Neural cell (in vitro differentiated cells): ENCODE data around the gene SFI1. TPM values are rescaled to one million over a fixed set of nuclear protein-coding genes. Genes with fewer than 3 reads are reported as not detected.
"Not testable (repeated sequence)": the region's sequence is repeated elsewhere in the genome, so short reads cannot be mapped to it uniquely, and the experiment has no call there.

Experiments
- H2AFZ ChIP-seq: fragments of 200-600, 300-800 bp; sonication (generic), shearing (Covaris generic); 2 replicates; pipeline ENCODE4 v1.6.0; 2014; ENCODE audit warnings: low read depth, mild to moderate bottlenecking, antibody characterized with exemption, low read length, moderate library complexity
- H3F3A ChIP-seq: fragments of 200-600 bp; shearing (Covaris generic); 2 replicates; pipeline ENCODE4 v1.6.1; 2016; ENCODE audit warnings: mild to moderate bottlenecking, moderate library complexity, mixed read lengths, antibody characterized with exemption, low read length; ENCODE audit not compliant: insufficient read depth, poor library complexity, severe bottlenecking
- H3K27ac ChIP-seq: fragments of 200-600, 300-800 bp; sonication (generic), shearing (Covaris generic); 2 replicates; pipeline ENCODE4 v1.5.1; 2014; ENCODE audit warnings: mild to moderate bottlenecking, low read length, moderate library complexity
- H3K27me3 ChIP-seq: fragments of 300-800, 200-600 bp; sonication (generic), shearing (Covaris generic); 2 replicates; pipeline ENCODE4 v1.6.0; 2014; ENCODE audit warnings: mild to moderate bottlenecking, low read depth, low read length, moderate library complexity; ENCODE audit not compliant: insufficient read depth
- H3K36me3 ChIP-seq: fragments of 300-800, 200-600 bp; sonication (generic), shearing (Covaris generic); 2 replicates; pipeline ENCODE4 v1.5.1; 2014; ENCODE audit warnings: mild to moderate bottlenecking, antibody characterized with exemption, low read length, moderate library complexity; ENCODE audit not compliant: insufficient read depth
- H3K4me2 ChIP-seq: fragments of 300-800, 200-600 bp; sonication (generic), shearing (Covaris generic); 2 replicates; pipeline ENCODE4 v1.6.0; 2014; ENCODE audit warnings: mild to moderate bottlenecking, low read length
- H3K4me3 ChIP-seq: fragments of 300-800, 200-600 bp; sonication (generic), shearing (Covaris generic); 2 replicates; pipeline ENCODE4 v1.5.1; 2014; ENCODE audit warnings: mild to moderate bottlenecking, low read length, moderate library complexity
- H3K79me2 ChIP-seq: fragments of 200-600 bp; shearing (Covaris generic); replicated peaks from 2 replicates; pipeline ENCODE4 v1.6.0; 2014; ENCODE audit warnings: mild to moderate bottlenecking, low read length, moderate library complexity; ENCODE audit not compliant: insufficient read depth
- H3K9ac ChIP-seq: fragments of 300-800, 200-600 bp; sonication (generic), shearing (Covaris generic); 2 replicates; pipeline ENCODE4 v1.6.1; 2016; ENCODE audit warnings: mild to moderate bottlenecking, low read length, mixed read lengths
- H3K9me2 ChIP-seq: fragments of 200-600 bp; shearing (Covaris generic); 2 replicates; pipeline ENCODE4 v1.6.1; 2016; ENCODE audit warnings: mild to moderate bottlenecking, low read length, mixed read lengths; ENCODE audit not compliant: insufficient read depth
- H3K9me3 ChIP-seq: fragments of 200-600, 300-800 bp; sonication (generic), shearing (Covaris generic); 2 replicates; pipeline ENCODE4 v1.6.1; 2016; ENCODE audit warnings: mild to moderate bottlenecking, mixed run types, low read length, moderate library complexity, mixed read lengths
- H4K20me1 ChIP-seq: fragments of 200-600 bp; shearing (Covaris generic); 2 replicates; pipeline ENCODE4 v1.6.1; 2016; ENCODE audit warnings: mild to moderate bottlenecking, mixed run types; ENCODE audit not compliant: insufficient read depth
- EP300 ChIP-seq: fragments of 450-650 bp; conservative IDR thresholded peaks from 2 replicates; pipeline ENCODE4 v1.6.1; 2014; ENCODE audit warnings: antibody characterized with exemption, mild to moderate bottlenecking, moderate library complexity; ENCODE audit not compliant: poor library complexity, severe bottlenecking
- EZH2 ChIP-seq: fragments of 200-600, 300-800 bp; shearing (Covaris generic), sonication (generic); IDR thresholded peaks from 2 replicates; pipeline ENCODE4 v1.6.1; 2014; ENCODE audit warnings: antibody characterized with exemption, low read length, borderline replicate concordance, mild to moderate bottlenecking; ENCODE audit not compliant: insufficient read depth, poor library complexity, severe bottlenecking
- MXI1 ChIP-seq: fragments of 450-650 bp; conservative IDR thresholded peaks from 2 replicates; pipeline ENCODE4 v1.6.1; 2014; ENCODE audit warnings: antibody characterized with exemption, mild to moderate bottlenecking; ENCODE audit not compliant: poor library complexity, severe bottlenecking
- POLR2AphosphoS5 ChIP-seq: IDR thresholded peaks from 2 replicates; pipeline ENCODE4 v1.6.1; 2012
- RAD21 ChIP-seq: fragments of 450-650 bp; conservative IDR thresholded peaks from 2 replicates; pipeline ENCODE4 v1.6.1; 2014; ENCODE audit warnings: antibody characterized with exemption, mild to moderate bottlenecking, moderate library complexity
- SMC3 ChIP-seq: fragments of 450-650 bp; conservative IDR thresholded peaks from 2 replicates; pipeline ENCODE4 v1.6.1; 2014; ENCODE audit warnings: antibody characterized with exemption, mild to moderate bottlenecking, moderate library complexity; ENCODE audit not compliant: poor library complexity
- TAF1 ChIP-seq: IDR thresholded peaks from 2 replicates; pipeline ENCODE4 v1.6.1; 2012; ENCODE audit warnings: low read depth
- polyA plus RNA-seq: library from polyadenylated mRNA; depleted of rRNA; stranded (reverse); fragments of >200 nt; gene quantifications from 2 replicates; pipeline ENCODE4 v1.2.3, GENCODE V29; 2014
- TF ChIP-seq, protein P1 (sequence below): fragments of 450-650 bp; IDR thresholded peaks from 2 replicates; pipeline ENCODE4 v1.5.1; 2014; ENCODE audit warnings: antibody characterized with exemption, mild to moderate bottlenecking, moderate library complexity; ENCODE audit not compliant: poor library complexity, severe bottlenecking
- TF ChIP-seq, protein P2 (sequence below): IDR thresholded peaks from 2 replicates; pipeline ENCODE4 v1.6.1; 2012; ENCODE audit warnings: borderline replicate concordance

SFI1 gene
- polyA plus RNA-seq, 1 donor from 2014 or later: 19.9 TPM

DNA sequence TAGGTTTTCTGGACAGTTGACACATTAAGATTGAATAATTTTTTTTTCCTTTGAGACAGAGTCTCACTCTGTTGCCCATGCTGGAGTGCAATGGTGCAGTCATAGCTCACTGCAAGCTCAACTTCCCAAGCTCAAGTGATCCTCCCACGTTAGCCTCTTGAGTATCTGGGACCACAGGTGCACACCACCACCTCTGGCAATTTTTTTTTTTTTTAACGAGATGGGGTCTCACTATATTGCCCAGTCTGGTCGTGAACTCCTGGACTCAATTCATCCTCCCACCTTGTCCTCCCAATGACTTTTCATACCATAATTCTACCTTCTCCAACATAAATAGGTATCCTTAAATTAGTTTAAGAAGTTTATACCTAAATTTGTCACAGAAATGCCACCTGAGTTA lies 15.2 kb upstream of the SFI1 start:
- Histone ChIP-seq H3F3A (no peaks in the 10 kb centered on the region), H3K9ac (no peak overlapping the region), H3K36me3 (peaks cover 7% of the 10 kb centered on the region), H3K4me3 (no peak overlapping the region), H3K79me2 (peaks cover 24% of the 10 kb centered on the region), H3K9me3 (no peaks in the 10 kb centered on the region), H3K27ac (no peak overlapping the region), H2AFZ (no peak overlapping the region), H3K4me2 (no peak overlapping the region), H3K9me2 (no peaks in the 10 kb centered on the region), H4K20me1 (no peaks in the 10 kb centered on the region), H3K27me3 (no peaks in the 10 kb centered on the region)
- TF ChIP-seq TAF1 (no peak), RAD21 (no peak), EP300 (no peak), POLR2AphosphoS5 (no peak), SMC3 (no peak), EZH2 (no peak), MXI1 (no peak)
- TF ChIP-seq, protein P1, sequence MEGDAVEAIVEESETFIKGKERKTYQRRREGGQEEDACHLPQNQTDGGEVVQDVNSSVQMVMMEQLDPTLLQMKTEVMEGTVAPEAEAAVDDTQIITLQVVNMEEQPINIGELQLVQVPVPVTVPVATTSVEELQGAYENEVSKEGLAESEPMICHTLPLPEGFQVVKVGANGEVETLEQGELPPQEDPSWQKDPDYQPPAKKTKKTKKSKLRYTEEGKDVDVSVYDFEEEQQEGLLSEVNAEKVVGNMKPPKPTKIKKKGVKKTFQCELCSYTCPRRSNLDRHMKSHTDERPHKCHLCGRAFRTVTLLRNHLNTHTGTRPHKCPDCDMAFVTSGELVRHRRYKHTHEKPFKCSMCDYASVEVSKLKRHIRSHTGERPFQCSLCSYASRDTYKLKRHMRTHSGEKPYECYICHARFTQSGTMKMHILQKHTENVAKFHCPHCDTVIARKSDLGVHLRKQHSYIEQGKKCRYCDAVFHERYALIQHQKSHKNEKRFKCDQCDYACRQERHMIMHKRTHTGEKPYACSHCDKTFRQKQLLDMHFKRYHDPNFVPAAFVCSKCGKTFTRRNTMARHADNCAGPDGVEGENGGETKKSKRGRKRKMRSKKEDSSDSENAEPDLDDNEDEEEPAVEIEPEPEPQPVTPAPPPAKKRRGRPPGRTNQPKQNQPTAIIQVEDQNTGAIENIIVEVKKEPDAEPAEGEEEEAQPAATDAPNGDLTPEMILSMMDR: no peak
- TF ChIP-seq, protein P2, sequence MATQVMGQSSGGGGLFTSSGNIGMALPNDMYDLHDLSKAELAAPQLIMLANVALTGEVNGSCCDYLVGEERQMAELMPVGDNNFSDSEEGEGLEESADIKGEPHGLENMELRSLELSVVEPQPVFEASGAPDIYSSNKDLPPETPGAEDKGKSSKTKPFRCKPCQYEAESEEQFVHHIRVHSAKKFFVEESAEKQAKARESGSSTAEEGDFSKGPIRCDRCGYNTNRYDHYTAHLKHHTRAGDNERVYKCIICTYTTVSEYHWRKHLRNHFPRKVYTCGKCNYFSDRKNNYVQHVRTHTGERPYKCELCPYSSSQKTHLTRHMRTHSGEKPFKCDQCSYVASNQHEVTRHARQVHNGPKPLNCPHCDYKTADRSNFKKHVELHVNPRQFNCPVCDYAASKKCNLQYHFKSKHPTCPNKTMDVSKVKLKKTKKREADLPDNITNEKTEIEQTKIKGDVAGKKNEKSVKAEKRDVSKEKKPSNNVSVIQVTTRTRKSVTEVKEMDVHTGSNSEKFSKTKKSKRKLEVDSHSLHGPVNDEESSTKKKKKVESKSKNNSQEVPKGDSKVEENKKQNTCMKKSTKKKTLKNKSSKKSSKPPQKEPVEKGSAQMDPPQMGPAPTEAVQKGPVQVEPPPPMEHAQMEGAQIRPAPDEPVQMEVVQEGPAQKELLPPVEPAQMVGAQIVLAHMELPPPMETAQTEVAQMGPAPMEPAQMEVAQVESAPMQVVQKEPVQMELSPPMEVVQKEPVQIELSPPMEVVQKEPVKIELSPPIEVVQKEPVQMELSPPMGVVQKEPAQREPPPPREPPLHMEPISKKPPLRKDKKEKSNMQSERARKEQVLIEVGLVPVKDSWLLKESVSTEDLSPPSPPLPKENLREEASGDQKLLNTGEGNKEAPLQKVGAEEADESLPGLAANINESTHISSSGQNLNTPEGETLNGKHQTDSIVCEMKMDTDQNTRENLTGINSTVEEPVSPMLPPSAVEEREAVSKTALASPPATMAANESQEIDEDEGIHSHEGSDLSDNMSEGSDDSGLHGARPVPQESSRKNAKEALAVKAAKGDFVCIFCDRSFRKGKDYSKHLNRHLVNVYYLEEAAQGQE: no peak

DNA sequence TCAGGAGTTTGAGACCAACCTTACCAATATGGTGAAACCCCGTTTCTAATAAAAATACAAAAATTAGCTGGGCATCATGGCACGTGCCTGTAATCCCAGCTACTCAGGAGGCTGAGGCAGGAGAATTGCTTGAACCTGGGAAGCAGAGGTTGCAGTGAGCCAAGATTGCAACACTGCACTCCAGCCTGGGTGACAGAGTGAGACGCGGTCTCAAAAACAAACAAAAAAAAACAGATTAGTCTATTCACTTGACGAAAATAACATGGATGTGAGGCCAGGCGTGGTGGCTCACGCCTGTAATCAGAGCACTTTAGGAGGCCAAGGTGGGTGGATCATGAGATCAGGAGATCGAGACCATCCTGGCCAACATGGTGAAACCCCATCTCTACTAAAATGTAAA lies 13.9 kb upstream of the SFI1 start:
- not testable (repeated sequence) for H3K36me3 ChIP-seq, H3K9me2 ChIP-seq, H3K27ac ChIP-seq, H3K4me3 ChIP-seq, H3K9me3 ChIP-seq, H3F3A ChIP-seq, H4K20me1 ChIP-seq, H2AFZ ChIP-seq, H3K27me3 ChIP-seq, H3K9ac ChIP-seq, H3K4me2 ChIP-seq
- peaks cover 25% of the 10 kb centered on the region for H3K79me2 ChIP-seq

DNA sequence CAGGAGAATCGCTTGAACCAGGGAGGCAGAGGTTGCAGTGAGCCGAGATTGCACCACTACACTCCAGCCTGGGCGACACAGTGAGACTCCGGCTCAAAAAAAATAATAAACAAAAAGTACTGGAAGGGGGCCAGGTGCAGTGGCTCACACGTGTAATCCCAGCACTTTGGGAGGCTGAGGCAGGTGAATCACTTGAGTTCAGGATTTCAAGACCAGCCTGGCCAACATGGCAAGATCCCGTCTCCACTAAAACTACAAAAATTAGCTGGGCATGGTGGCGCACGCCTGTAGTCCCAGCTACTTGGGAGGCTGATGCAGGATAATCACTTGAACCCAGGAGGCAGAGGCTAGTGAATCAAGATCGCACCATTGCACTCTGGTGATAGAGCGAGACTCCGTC lies 10.0 kb upstream of the SFI1 start:
- H3F3A ChIP-seq, H3K9ac ChIP-seq, H3K4me3 ChIP-seq, H4K20me1 ChIP-seq, H3K36me3 ChIP-seq, H3K4me2 ChIP-seq, H2AFZ ChIP-seq, H3K27ac ChIP-seq, H3K27me3 ChIP-seq, H3K9me2 ChIP-seq, H3K9me3 ChIP-seq: not testable (repeated sequence)
- peaks cover 31% of the 10 kb centered on the region for H3K79me2 ChIP-seq
